Liver (tissue), 9 donors: ENCODE results near the gene EIF5B. TPM values are rescaled to one million over a fixed set of nuclear protein-coding genes. Genes with fewer than 3 reads are reported as not detected.
"Not testable (repeated sequence)": the region's sequence is repeated elsewhere in the genome, so short reads cannot be mapped to it uniquely, and the experiment has no call there.

Source experiments
- DNase-seq: peaks from one replicate; pipeline ENCODE4 v3.0.0-alpha.2; 2017; ENCODE audit warnings: low spot score
- H3K27ac ChIP-seq, 2 donors: one replicate each; pipeline ENCODE4 v1.7.0; 2013; ENCODE audit warnings: inconsistent platforms in 2 of 2, low read length in 2 of 2, control low read depth in 1 of 2, low read depth in 1 of 2, mild to moderate bottlenecking in 1 of 2
- H3K27me3 ChIP-seq, 4 donors: one replicate each; pipeline versions ENCODE4 v1.6.1 to v1.7.0; 2013; ENCODE audit warnings: low read length in 3 of 4, inconsistent platforms in 1 of 4, mild to moderate bottlenecking in 1 of 4, moderate library complexity in 1 of 4; ENCODE audit not compliant: control insufficient read depth in 4 of 4, insufficient read depth in 4 of 4
- H3K36me3 ChIP-seq, 4 donors: one replicate each; pipeline versions ENCODE4 v1.6.1 to v1.7.0; 2013; ENCODE audit warnings: low read length in 3 of 4, mild to moderate bottlenecking in 3 of 4, low read depth in 1 of 4, moderate library complexity in 1 of 4; ENCODE audit not compliant: control insufficient read depth in 4 of 4, insufficient read depth in 3 of 4
- H3K4me1 ChIP-seq, 4 donors: one replicate each; pipeline versions ENCODE4 v1.6.1 to v1.7.0; 2013; ENCODE audit warnings: low read length in 3 of 4, mild to moderate bottlenecking in 3 of 4, moderate library complexity in 1 of 4; ENCODE audit not compliant: control insufficient read depth in 4 of 4, insufficient read depth in 4 of 4
- H3K4me3 ChIP-seq, 3 donors: one replicate each; pipeline versions ENCODE4 v1.6.1 to v1.7.0; 2013; ENCODE audit warnings: low read length in 3 of 3, control low read depth in 1 of 3, low read depth in 1 of 3, mild to moderate bottlenecking in 1 of 3
- H3K9ac ChIP-seq, 2 donors: one replicate each; pipeline ENCODE4 v1.7.0; 2013; ENCODE audit warnings: low read length in 2 of 2, mild to moderate bottlenecking in 2 of 2, moderate library complexity in 2 of 2, control low read depth in 1 of 2, low read depth in 1 of 2
- H3K9me3 ChIP-seq, 4 donors: one replicate each; pipeline versions ENCODE4 v1.6.1 to v1.7.0; 2013; ENCODE audit warnings: low read length in 3 of 4; ENCODE audit not compliant: control insufficient read depth in 4 of 4
- EGR1 ChIP-seq, 2 donors: IDR thresholded peaks; 2 replicates each; pipeline ENCODE4 v1.6.1; 2016 to 2018; ENCODE audit warnings: antibody characterized with exemption in 2 of 2, low read depth in 2 of 2
- FOXA1 ChIP-seq: IDR thresholded peaks from 2 replicates; pipeline ENCODE4 v1.6.1; 2016; ENCODE audit warnings: antibody characterized with exemption
- FOXA2 ChIP-seq: IDR thresholded peaks from 2 replicates; pipeline ENCODE4 v1.6.1; 2016; ENCODE audit warnings: antibody characterized with exemption
- GABPA ChIP-seq, 2 donors: IDR thresholded peaks in 1 of 2; conservative IDR thresholded peaks in 1 of 2; 2 replicates each; pipeline ENCODE4 v1.6.1; 2016; ENCODE audit warnings: antibody characterized with exemption in 2 of 2, mild to moderate bottlenecking in 1 of 2, moderate library complexity in 1 of 2
- HNF4A ChIP-seq, 2 donors: conservative IDR thresholded peaks; 2 replicates each; pipeline ENCODE4 v1.6.1; 2016; ENCODE audit warnings: antibody characterized with exemption in 2 of 2, mild to moderate bottlenecking in 2 of 2
- HNF4G ChIP-seq: IDR thresholded peaks from 2 replicates; pipeline ENCODE4 v1.6.1; 2016; ENCODE audit warnings: antibody characterized with exemption
- JUND ChIP-seq, 2 donors: IDR thresholded peaks; 2 replicates each; pipeline ENCODE4 v1.6.1; 2016; ENCODE audit warnings: antibody characterized with exemption in 2 of 2
- NR2F2 ChIP-seq: IDR thresholded peaks from 2 replicates; pipeline ENCODE4 v1.6.1; 2016; ENCODE audit warnings: antibody characterized with exemption
- RAD21 ChIP-seq, 2 donors: IDR thresholded peaks; 2 replicates each; pipeline ENCODE4 v1.6.1; 2016; ENCODE audit warnings: antibody characterized with exemption in 2 of 2, mild to moderate bottlenecking in 2 of 2
- RXRA ChIP-seq, 2 donors: IDR thresholded peaks; 2 replicates each; pipeline ENCODE4 v1.6.1; 2017 to 2018; ENCODE audit warnings: antibody characterized with exemption in 2 of 2, mild to moderate bottlenecking in 1 of 2
- SP1 ChIP-seq: IDR thresholded peaks from 2 replicates; pipeline ENCODE4 v1.6.1; 2018; ENCODE audit warnings: antibody characterized with exemption, mild to moderate bottlenecking
- TAF1 ChIP-seq: conservative IDR thresholded peaks from 2 replicates; pipeline ENCODE4 v1.6.1; 2016; ENCODE audit warnings: antibody characterized with exemption, mild to moderate bottlenecking
- WGBS: extraction: QIAGEN DNeasy Blood & Tissue Kit; methylation state at CpG from one replicate; pipeline ENCODE4 v1.1.7; 2013; 5-methylcytosine and 5-hydroxymethylcytosine counted together
- polyA plus RNA-seq, 2 donors: library from polyadenylated mRNA; stranded (reverse) in 1 of 2; unstranded in 1 of 2; fragments of 200-250 nt in 1 of 2; fragments of >200 nt in 1 of 2; fragmentation: Nextera tagmentation in 1 of 2; extraction: Ambion mirVana in 1 of 2; gene quantifications; one replicate each; pipeline versions ENCODE4 v1.2.1 to v1.2.3, GENCODE V29; 2013 to 2015
- total RNA-seq, 2 donors: library from RNA; depleted of rRNA; stranded (reverse); fragments of >200 nt; gene quantifications; one replicate each; pipeline ENCODE4 v1.2.3, GENCODE V29; 2014
- TF ChIP-seq, protein P1 (sequence below): IDR thresholded peaks from 2 replicates; pipeline ENCODE4 v1.6.1; 2016; ENCODE audit warnings: antibody characterized with exemption
- TF ChIP-seq, protein P2 (sequence below): IDR thresholded peaks from 2 replicates; pipeline ENCODE4 v1.6.1; 2016; ENCODE audit warnings: antibody characterized with exemption, mild to moderate bottlenecking
- TF ChIP-seq, protein P3 (sequence below): fragments of 150-350 bp; IDR thresholded peaks from 2 replicates; pipeline ENCODE4 v1.5.1; 2017; ENCODE audit warnings: improper control_type of control experiment, low read depth, low read length; ENCODE audit not compliant: missing input control
- TF ChIP-seq, protein P4 (sequence below): IDR thresholded peaks from 2 replicates; pipeline ENCODE4 v1.6.1; 2016; ENCODE audit warnings: antibody characterized with exemption
- donor health status: healthy.
- donor health status: healthy.
- donor health status: healthy.
- donor health status: healthy.
- donor health status: healthy.

EIF5B gene
- total and polyA plus RNA-seq, 4 donors: 10.2 to 23.7 (median 17.7) TPM

DNA sequence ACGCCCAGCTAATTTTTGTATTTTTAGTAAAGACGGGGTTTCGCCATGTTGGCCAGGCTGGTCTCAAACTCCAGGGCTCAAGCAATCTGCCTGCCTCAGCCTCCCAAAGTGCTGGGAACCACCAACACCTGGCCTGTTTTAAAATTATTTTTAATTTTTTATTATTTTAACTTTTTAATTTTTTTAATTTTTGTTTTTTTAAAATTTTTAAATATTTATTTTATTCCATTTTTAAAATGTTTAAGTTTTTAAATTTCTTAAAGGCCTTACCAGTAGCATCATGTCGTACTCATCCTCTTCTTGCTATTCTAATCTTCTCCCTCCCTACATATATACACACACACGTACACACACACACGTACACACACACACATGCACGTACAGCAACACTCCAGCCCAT is 37.6 kb upstream of the EIF5B start:
- H3K27ac ChIP-seq: no peak overlapping the region
- H3K4me1 ChIP-seq: no peaks in the 10 kb centered on the region
- no peak overlapping the region for H3K9ac ChIP-seq
- TF ChIP-seq NR2F2 (no peak), FOXA1 (no peak), HNF4G (no peak), RAD21 (IDR thresholded peaks at IDR 0.05) (no peak)
- TF ChIP-seq, protein P1, sequence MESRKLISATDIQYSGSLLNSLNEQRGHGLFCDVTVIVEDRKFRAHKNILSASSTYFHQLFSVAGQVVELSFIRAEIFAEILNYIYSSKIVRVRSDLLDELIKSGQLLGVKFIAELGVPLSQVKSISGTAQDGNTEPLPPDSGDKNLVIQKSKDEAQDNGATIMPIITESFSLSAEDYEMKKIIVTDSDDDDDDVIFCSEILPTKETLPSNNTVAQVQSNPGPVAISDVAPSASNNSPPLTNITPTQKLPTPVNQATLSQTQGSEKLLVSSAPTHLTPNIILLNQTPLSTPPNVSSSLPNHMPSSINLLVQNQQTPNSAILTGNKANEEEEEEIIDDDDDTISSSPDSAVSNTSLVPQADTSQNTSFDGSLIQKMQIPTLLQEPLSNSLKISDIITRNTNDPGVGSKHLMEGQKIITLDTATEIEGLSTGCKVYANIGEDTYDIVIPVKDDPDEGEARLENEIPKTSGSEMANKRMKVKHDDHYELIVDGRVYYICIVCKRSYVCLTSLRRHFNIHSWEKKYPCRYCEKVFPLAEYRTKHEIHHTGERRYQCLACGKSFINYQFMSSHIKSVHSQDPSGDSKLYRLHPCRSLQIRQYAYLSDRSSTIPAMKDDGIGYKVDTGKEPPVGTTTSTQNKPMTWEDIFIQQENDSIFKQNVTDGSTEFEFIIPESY: no peak
- TF ChIP-seq, protein P2, sequence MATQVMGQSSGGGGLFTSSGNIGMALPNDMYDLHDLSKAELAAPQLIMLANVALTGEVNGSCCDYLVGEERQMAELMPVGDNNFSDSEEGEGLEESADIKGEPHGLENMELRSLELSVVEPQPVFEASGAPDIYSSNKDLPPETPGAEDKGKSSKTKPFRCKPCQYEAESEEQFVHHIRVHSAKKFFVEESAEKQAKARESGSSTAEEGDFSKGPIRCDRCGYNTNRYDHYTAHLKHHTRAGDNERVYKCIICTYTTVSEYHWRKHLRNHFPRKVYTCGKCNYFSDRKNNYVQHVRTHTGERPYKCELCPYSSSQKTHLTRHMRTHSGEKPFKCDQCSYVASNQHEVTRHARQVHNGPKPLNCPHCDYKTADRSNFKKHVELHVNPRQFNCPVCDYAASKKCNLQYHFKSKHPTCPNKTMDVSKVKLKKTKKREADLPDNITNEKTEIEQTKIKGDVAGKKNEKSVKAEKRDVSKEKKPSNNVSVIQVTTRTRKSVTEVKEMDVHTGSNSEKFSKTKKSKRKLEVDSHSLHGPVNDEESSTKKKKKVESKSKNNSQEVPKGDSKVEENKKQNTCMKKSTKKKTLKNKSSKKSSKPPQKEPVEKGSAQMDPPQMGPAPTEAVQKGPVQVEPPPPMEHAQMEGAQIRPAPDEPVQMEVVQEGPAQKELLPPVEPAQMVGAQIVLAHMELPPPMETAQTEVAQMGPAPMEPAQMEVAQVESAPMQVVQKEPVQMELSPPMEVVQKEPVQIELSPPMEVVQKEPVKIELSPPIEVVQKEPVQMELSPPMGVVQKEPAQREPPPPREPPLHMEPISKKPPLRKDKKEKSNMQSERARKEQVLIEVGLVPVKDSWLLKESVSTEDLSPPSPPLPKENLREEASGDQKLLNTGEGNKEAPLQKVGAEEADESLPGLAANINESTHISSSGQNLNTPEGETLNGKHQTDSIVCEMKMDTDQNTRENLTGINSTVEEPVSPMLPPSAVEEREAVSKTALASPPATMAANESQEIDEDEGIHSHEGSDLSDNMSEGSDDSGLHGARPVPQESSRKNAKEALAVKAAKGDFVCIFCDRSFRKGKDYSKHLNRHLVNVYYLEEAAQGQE: no peak
- H3K27me3 ChIP-seq: no peaks in the 10 kb centered on the region
- 97% methylated on average over 7 of the region's 7 CpGs for WGBS
- DNase-seq: no peak
- no peak overlapping the region for H3K4me3 ChIP-seq
- H3K9me3 ChIP-seq: no peaks in the 10 kb centered on the region
- H3K36me3 ChIP-seq: peaks cover 0 to 9% (median 3%) of the 10 kb centered on the region in 4 donors

DNA sequence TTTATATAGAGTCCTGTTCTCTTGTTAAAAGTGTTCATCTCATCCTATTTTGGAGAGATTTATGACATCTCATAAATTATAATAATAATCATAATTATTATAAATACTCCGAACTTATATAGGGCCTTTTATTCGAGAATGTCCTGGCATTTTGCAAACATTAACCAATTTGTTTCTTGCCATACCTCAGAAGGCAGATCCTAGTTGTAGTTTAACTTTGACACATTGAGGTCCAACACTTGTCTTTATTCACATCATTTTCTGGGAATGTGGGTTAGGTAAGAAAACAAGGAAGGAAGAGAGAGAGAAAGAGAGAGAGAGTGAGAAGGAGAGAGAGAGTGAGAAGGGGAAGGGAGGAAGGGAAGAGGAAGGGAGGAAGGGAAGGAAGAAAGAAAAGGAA is 36.1 kb upstream of the EIF5B start, which contains the start of gene LYG1:
LYG1 (minus strand) TSS at position 101 of the 400 bp plus-strand sequence. CDS start 5,527 bp downstream, outside the sequence.
- H3K9ac ChIP-seq, H3K4me1 ChIP-seq, H3K27me3 ChIP-seq, H3K36me3 ChIP-seq, H3K27ac ChIP-seq, H3K4me3 ChIP-seq, H3K9me3 ChIP-seq, DNase-seq: not testable (repeated sequence)
- WGBS: 88% methylated on average over 2 of the region's 2 CpGs

DNA sequence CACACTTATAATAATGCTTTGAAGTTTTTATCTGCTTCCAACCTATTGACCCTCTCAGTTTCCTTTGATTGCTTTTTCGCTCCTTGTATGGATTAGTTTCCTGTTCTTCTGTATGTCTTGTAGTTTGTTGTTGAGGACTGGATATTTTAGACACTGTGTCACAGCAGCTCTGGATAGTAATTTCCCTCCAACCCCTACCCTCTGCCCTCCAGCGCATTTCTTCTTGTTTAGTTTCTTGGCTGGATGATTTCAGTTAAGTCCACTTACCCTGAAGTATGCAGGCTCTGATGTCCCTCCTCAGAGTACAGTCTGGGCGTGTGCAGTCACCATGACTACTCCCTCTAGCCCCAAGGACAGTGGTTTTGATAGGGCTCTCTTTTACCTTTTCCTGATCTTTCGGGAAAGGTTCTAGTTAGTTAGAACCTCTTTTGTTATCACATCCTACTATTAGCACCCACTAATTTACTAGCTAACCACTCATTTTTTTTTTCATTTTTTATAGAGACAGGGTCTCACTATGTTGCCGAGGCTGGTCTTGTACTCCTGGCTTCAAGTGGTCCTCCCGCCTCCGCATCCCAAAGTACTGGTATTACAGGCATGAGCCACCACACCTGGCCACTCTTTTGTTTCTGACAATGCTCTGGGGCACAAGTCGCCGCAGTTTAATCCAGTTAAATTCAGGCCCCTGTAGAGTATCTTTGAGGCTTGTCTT is 19.9 kb upstream of the EIF5B start:
- Histone ChIP-seq H3K27me3 (no peaks in the 10 kb centered on the region), H3K9ac (no peak overlapping the region), H3K36me3 (peaks cover 0 to 35% (median 31%) of the 10 kb centered on the region in 4 donors), H3K4me1 (no peaks in the 10 kb centered on the region), H3K9me3 (no peaks in the 10 kb centered on the region), H3K4me3 (no peak overlapping the region), H3K27ac (no peak overlapping the region)
- DNase-seq: no peak
- TF ChIP-seq GABPA (IDR thresholded peaks at IDR 0.05 in 1 of 2, conservative IDR thresholded peaks at IDR 0.05 in 1 of 2): no peak
- no peak for TF ChIP-seq NR2F2
- no peak for TF ChIP-seq SP1
- TF ChIP-seq RXRA (IDR thresholded peaks at IDR 0.05): no peak
- TF ChIP-seq HNF4A (conservative IDR thresholded peaks at IDR 0.05): no peak
- TF ChIP-seq, protein P1: no peak
- TF ChIP-seq FOXA1: no peak
- no peak for TF ChIP-seq RAD21 (IDR thresholded peaks at IDR 0.05)
- TF ChIP-seq, protein P3, sequence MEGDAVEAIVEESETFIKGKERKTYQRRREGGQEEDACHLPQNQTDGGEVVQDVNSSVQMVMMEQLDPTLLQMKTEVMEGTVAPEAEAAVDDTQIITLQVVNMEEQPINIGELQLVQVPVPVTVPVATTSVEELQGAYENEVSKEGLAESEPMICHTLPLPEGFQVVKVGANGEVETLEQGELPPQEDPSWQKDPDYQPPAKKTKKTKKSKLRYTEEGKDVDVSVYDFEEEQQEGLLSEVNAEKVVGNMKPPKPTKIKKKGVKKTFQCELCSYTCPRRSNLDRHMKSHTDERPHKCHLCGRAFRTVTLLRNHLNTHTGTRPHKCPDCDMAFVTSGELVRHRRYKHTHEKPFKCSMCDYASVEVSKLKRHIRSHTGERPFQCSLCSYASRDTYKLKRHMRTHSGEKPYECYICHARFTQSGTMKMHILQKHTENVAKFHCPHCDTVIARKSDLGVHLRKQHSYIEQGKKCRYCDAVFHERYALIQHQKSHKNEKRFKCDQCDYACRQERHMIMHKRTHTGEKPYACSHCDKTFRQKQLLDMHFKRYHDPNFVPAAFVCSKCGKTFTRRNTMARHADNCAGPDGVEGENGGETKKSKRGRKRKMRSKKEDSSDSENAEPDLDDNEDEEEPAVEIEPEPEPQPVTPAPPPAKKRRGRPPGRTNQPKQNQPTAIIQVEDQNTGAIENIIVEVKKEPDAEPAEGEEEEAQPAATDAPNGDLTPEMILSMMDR: no peak
- no peak for TF ChIP-seq TAF1
- no peak for TF ChIP-seq FOXA2
- no peak for TF ChIP-seq JUND (IDR thresholded peaks at IDR 0.05)
- TF ChIP-seq EGR1 (IDR thresholded peaks at IDR 0.05; ENCODE audit: low read depth in 2 of 2): no peak
- no peak for TF ChIP-seq HNF4G
- TF ChIP-seq, protein P4, sequence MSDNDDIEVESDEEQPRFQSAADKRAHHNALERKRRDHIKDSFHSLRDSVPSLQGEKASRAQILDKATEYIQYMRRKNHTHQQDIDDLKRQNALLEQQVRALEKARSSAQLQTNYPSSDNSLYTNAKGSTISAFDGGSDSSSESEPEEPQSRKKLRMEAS: no peak
- 97% methylated on average over 9 of the region's 9 CpGs for WGBS
